ENCODE results near the gene ZBP1. TPM values are rescaled to one million over a fixed set of nuclear protein-coding genes. Genes with fewer than 3 reads are reported as not detected.

Gene ZBP1
- total RNA-seq, 1 experiment from 2014 or later = not detected

DNA sequence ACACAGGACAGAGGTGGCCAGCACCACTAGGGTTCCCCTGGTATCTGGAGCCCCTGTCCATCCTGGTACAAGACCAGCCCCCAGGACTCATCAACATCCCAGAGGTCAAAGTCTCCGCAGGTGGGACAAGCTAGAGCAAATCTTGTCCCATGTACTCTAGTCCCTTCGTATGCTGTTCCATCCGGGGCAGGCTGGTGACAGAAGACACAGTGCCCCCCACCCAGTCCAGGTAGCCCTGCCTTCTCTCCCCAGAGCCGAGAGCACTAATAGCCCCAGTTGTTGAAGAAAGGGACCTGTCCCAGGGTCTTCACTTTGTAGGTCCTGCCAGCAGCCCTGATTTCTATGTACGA is 38.2 kb downstream of the ZBP1 start:
- H2AFZ ChIP-seq (ENCODE audit: low read length) = no peak overlapping the region
- peaks cover 10% of the 10 kb centered on the region for H3K4me1 ChIP-seq (ENCODE audit: insufficient read depth, low read length)
- no peak for ATAC-seq
- no peak overlapping the region for H3K4me3 ChIP-seq (ENCODE audit: low read length)
- H3K9me2 ChIP-seq (replicated peaks; ENCODE audit: low read length) = no peaks in the 10 kb centered on the region
- no TSS peak for BruUV-seq (replicated peaks)
- peaks cover 74% of the 10 kb centered on the region for H3K27me3 ChIP-seq (ENCODE audit: low read length)
- H3K36me3 ChIP-seq (ENCODE audit: low read depth, low read length) = no peaks in the 10 kb centered on the region
- no peak overlapping the region for H3K27ac ChIP-seq (ENCODE audit: low read length)
- TF ChIP-seq, protein P1, sequence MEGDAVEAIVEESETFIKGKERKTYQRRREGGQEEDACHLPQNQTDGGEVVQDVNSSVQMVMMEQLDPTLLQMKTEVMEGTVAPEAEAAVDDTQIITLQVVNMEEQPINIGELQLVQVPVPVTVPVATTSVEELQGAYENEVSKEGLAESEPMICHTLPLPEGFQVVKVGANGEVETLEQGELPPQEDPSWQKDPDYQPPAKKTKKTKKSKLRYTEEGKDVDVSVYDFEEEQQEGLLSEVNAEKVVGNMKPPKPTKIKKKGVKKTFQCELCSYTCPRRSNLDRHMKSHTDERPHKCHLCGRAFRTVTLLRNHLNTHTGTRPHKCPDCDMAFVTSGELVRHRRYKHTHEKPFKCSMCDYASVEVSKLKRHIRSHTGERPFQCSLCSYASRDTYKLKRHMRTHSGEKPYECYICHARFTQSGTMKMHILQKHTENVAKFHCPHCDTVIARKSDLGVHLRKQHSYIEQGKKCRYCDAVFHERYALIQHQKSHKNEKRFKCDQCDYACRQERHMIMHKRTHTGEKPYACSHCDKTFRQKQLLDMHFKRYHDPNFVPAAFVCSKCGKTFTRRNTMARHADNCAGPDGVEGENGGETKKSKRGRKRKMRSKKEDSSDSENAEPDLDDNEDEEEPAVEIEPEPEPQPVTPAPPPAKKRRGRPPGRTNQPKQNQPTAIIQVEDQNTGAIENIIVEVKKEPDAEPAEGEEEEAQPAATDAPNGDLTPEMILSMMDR (conservative IDR thresholded peaks at IDR 0.05; ENCODE audit: low read depth, low read length) = no peak
- no peak for TF ChIP-seq EZH2phosphoT487 (IDR thresholded peaks at IDR 0.05; ENCODE audit: borderline replicate concordance, low read length)
- no peak for TF ChIP-seq EZH2 (IDR thresholded peaks at IDR 0.05; ENCODE audit: low read length, unreplicated experiment)
- no peaks in the 10 kb centered on the region for H4K20me1 ChIP-seq (ENCODE audit: low read length)
- intact Hi-C loops (cut with micrococcal nuclease) = no loop called here
- H3K9ac ChIP-seq (ENCODE audit: low read length) = no peak overlapping the region
- CTCF ChIA-PET = no interaction called here
- H3K9me3 ChIP-seq (ENCODE audit: low read length) = no peaks in the 10 kb centered on the region
- H3K79me2 ChIP-seq (ENCODE audit: low read length) = no peaks in the 10 kb centered on the region
- no peak overlapping the region for H3K4me2 ChIP-seq (ENCODE audit: low read length)
- DNase-seq = no peak
- POLR2A ChIA-PET (ENCODE audit: unreplicated experiment) = no interaction called here
- H3F3A ChIP-seq (ENCODE audit: low read length, unreplicated experiment) = no peaks in the 10 kb centered on the region

DNA sequence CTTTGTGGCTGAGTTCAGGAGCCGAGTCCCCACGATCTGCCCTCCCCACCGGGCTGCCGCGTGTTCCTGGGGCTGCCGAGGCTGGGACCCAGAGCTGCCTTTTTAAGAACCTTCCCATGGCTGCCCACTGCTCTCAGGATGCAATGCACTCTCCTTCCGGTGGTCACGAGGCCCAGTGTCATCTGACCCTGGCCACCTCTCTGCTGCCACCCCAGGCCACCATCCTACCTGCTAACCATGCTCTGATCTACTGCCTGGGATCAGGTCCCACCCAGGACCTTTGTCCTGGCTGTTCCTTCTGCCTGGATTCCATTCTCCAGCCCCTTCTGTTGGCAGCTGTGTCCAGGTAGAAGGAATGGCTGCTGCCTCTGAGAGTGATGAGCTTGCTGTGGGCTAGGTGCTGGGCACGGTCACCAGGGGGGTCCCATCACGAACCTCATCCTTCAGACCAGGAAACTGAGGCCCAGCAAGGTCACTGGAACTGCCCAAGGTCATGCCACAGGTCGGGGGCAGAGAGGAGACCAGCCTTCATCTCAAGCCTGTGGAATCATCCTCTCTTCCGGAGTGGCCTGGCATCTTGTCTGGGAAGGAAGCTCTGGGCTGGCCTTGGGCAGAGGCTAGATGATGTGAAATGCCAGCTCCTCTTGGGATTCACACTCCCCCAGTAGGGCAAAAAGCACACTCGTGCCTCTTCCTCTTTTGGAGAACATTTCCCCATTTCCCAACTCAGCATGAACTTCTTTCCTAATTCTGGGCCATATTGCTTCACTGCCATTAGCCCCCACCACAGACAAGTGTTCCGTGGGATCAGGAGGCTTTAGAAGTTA is 38.8 kb downstream of the ZBP1 start:
- intact Hi-C loops (cut with micrococcal nuclease) = no loop called here
- POLR2A ChIA-PET (ENCODE audit: unreplicated experiment) = no interaction called here
- Histone ChIP-seq H3K27ac (ENCODE audit: low read length) (no peak overlapping the region), H3K9me2 (replicated peaks; ENCODE audit: low read length) (no peaks in the 10 kb centered on the region), H3K4me2 (ENCODE audit: low read length) (no peak overlapping the region), H3K79me2 (ENCODE audit: low read length) (no peaks in the 10 kb centered on the region), H3F3A (ENCODE audit: low read length, unreplicated experiment) (no peaks in the 10 kb centered on the region), H3K36me3 (ENCODE audit: low read depth, low read length) (no peaks in the 10 kb centered on the region), H3K4me1 (ENCODE audit: insufficient read depth, low read length) (peaks cover 10% of the 10 kb centered on the region), H3K9me3 (ENCODE audit: low read length) (no peaks in the 10 kb centered on the region), H3K4me3 (ENCODE audit: low read length) (no peak overlapping the region), H4K20me1 (ENCODE audit: low read length) (no peaks in the 10 kb centered on the region), H3K9ac (ENCODE audit: low read length) (no peak overlapping the region), H3K27me3 (ENCODE audit: low read length) (peaks cover 77% of the 10 kb centered on the region), H2AFZ (ENCODE audit: low read length) (no peak overlapping the region)
- no TSS peak for BruUV-seq (replicated peaks)
- TF ChIP-seq, protein P1 (conservative IDR thresholded peaks at IDR 0.05; ENCODE audit: low read depth, low read length) = no peak
- TF ChIP-seq EZH2 (IDR thresholded peaks at IDR 0.05; ENCODE audit: low read length, unreplicated experiment) (no peak), EZH2phosphoT487 (IDR thresholded peaks at IDR 0.05; ENCODE audit: borderline replicate concordance, low read length) (no peak)
- CTCF ChIA-PET = no interaction called here
- no peak for ATAC-seq
- no peak for DNase-seq

DNA sequence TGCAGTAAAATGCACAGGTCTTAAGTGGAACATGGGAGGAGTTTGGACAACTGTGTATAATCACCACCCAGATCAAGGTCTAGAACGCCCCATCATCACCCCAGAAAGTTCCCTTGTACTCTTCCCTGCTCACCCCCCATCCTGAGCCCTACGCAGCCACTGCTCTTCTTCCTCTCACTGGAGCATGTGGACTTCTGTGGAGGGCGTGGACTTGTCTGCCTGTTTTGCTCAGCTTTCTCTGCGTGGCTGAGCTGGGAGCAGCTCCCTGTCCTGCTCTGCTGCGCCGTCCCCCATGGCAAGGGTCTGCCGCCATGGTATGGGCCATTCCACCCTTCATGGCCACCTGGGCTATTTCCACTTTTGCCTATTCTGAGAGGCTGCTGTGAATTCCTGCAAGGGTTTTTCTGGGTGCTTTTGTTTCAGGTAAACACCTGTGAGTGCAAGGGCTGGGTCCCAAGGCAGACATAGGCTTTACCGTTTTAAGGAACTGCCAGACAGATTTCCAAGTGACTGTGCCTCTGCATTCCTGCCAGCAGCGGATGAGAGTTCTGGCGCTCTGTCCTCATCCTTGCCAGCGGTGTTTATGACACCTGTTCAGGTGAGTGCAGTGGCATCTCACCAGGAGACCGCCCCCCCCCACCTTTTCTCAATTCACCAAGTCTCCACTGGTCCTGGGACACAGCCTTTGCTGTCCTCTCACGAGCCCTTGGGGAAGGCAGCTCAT is 39.6 kb downstream of the ZBP1 start:
- CTCF ChIA-PET = no interaction called here
- peaks cover 10% of the 10 kb centered on the region for H3K4me1 ChIP-seq (ENCODE audit: insufficient read depth, low read length)
- POLR2A ChIA-PET (ENCODE audit: unreplicated experiment) = no interaction called here

More for the DNA sequence above, 39.6 kb downstream of the ZBP1 start:
- Histone ChIP-seq H4K20me1 (ENCODE audit: low read length) (no peaks in the 10 kb centered on the region), H3F3A (ENCODE audit: low read length, unreplicated experiment) (no peaks in the 10 kb centered on the region), H3K27ac (ENCODE audit: low read length) (no peak overlapping the region), H3K9ac (ENCODE audit: low read length) (no peak overlapping the region), H3K36me3 (ENCODE audit: low read depth, low read length) (no peaks in the 10 kb centered on the region), H3K9me2 (replicated peaks; ENCODE audit: low read length) (no peaks in the 10 kb centered on the region), H3K4me2 (ENCODE audit: low read length) (no peak overlapping the region), H3K4me3 (ENCODE audit: low read length) (no peak overlapping the region), H2AFZ (ENCODE audit: low read length) (no peak overlapping the region), H3K79me2 (ENCODE audit: low read length) (no peaks in the 10 kb centered on the region), H3K27me3 (ENCODE audit: low read length) (peaks cover 82% of the 10 kb centered on the region), H3K9me3 (ENCODE audit: low read length) (no peaks in the 10 kb centered on the region)
- intact Hi-C loops (cut with micrococcal nuclease) = no loop called here
- BruUV-seq (replicated peaks) = no TSS peak
- no peak for DNase-seq
- ATAC-seq = no peak
- TF ChIP-seq, protein P1 (conservative IDR thresholded peaks at IDR 0.05; ENCODE audit: low read depth, low read length) = no peak
- no peak for TF ChIP-seq EZH2 (IDR thresholded peaks at IDR 0.05; ENCODE audit: low read length, unreplicated experiment)
- no peak for TF ChIP-seq EZH2phosphoT487 (IDR thresholded peaks at IDR 0.05; ENCODE audit: borderline replicate concordance, low read length)
